PC-9 (cell line): ENCODE results near the gene TBX20.

Source experiments
- CTCF ChIP-seq: fragments of 200-600 bp; sonication (generic); conservative IDR thresholded peaks from 2 replicates; pipeline ENCODE4 v1.6.1; 2017; ENCODE audit warnings: mixed run types, antibody characterized with exemption, mild to moderate bottlenecking, moderate library complexity
- EZH2 ChIP-seq: fragments of 200-600 bp; sonication (generic); IDR thresholded peaks from 2 replicates; pipeline ENCODE4 v1.8.0; 2017; ENCODE audit warnings: antibody characterized with exemption, low read depth

- TF ChIP-seq CTCF (no peak), EZH2 (no peak)
These were observed 1.7 kb upstream of the TBX20 start for GRCh38 chr7:35255443-35256255.
